GM19468 (cell line): ENCODE data around the gene FHIT.
"Not testable (repeated sequence)": the region's sequence is repeated elsewhere in the genome, so short reads cannot be mapped to it uniquely, and the experiment has no call there.

Experiments used
- ATAC-seq: cut with Tn5 transposase; IDR thresholded peaks from one replicate; pipeline ENCODE4 v1.9.1; 2021; ENCODE audit warnings: mild to moderate bottlenecking, moderate library complexity, moderate number of reproducible peaks; ENCODE audit not compliant: unreplicated experiment; ENCODE audit errors: extremely low read depth

Gene FHIT

DNA sequence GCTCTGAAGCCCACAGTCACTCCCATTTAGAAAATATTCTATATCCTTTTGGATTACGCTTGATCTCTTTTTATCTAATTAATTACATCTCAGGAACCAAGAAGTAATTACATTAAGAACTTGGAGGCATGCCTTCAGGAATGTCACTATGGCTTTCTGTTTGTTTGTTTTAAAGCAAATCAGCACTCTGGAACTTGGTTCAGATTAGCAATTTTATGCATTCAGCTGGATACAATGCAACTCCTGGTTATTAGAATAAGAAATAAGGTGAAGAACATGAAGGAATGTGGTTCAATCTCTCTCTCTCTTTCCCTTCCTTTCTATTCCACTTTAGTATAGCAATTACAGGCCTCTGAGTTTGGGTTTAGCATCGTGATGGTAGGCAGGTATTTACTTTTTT is 235.8 kb downstream of the FHIT start:
- no peak for ATAC-seq

DNA sequence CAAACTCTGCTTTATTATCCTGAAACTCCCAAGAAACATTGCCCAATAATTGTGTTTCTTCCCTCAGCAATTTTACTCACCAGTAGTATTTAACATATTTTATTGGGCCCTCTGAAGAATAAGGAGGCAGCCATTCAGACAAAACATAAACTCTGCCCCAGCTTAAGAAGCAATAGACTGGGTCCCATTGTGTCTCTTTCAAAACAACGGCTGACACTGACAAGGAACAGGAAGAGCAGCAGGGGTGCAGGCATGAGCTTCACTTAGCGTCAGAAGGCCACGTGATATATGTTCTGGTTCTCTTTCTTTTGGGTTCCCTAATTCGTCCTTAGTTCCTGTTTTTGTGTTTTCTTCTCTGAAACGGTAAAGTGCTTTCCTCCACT is 242.3 kb downstream of the FHIT start:
- no peak for ATAC-seq

DNA sequence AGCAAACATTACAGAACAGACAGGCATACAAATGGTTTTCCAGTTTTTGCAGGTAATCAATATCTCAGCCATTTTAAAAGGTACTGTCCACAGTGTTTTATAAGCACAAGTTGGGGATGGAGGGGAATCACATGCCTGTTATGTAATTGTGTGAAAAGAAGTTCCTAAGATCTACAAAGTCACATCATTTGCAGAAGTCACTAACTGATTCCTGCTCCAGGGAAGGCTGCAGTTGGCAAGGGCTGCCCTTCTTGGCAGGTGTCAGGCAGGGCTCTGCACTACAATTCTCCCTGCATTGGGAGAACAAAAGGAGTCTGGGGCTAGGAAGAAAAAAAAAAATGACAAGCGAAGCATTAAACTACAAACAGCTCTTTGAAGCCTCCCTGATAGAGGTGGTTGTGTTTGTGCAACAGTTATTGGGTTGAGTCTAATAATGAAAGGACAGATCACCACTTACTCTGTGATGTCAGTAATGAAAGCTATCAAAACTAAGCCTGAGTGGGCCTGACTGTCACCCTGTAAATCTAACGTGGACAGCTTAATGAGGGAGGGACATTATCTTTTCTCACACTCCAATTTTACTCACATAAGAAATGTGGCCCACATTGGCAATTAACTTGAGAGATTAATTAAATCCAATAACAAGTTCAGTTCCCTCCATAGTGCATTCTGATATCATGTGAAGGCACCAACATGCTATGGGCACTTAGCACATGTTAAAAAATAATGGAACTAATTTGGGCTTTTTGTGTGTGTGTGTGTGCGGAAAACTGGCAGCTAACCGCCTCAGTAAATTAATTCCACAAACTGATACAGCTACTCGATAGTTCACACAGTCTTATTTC is 242.9 kb downstream of the FHIT start:
- ATAC-seq, result no peak

DNA sequence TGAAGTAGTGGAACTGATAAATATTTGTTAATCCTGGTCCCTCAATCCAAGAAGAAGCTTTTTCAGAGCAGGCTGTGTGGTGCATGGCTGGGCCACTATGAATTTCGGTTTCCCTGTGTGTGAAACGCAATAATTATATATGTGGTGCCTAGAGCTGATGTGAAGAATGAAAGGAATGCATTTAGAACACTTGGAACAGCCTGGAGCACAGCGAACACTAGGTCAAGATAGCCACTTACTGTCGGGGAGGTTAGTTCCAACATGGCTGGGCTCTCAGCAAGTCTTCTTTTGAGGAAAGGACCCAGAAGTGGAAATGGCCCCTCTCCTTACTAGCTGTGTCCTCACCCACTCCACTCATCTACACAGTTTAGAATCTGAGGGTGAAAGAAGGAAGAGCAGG is 245.7 kb downstream of the FHIT start:
- ATAC-seq, result no peak

DNA sequence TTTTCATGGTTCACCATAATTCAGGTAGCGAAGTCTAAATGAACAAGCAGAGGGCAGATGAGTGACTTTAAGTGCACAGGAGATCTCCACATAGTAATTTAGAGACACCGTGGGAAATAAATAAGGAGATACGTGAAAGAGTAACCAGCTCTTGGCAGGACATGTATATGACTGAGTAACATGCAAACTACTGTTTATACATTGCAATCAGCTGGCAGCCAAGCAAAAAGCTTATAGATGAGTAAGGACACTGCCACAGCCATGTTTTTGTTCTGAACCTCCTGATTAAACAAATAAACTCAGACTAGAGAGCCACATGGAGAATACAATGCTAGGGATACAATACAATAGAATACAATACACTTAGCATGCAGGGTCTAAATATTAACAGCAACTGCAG is 252.4 kb downstream of the FHIT start:
- ATAC-seq, result no peak

DNA sequence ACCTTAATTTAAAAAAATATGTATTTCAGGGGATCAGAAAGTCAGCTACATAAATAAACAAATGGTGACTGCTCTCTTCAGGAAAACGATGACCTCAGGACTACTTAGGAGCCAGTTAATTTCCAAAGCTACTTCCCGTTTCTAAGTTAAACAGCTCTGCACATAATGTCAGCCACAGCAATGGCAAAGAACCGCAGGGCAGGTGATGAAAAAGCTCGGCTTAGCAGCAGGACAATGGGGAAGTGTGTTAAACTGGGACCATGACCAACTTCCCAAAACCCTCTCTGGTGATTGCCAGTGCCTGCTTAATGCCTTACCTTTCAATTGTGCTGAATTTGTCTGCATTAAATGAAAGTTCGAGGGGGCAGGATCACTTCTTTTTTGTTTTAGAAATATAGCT is 258.9 kb downstream of the FHIT start:
- no peak for ATAC-seq

DNA sequence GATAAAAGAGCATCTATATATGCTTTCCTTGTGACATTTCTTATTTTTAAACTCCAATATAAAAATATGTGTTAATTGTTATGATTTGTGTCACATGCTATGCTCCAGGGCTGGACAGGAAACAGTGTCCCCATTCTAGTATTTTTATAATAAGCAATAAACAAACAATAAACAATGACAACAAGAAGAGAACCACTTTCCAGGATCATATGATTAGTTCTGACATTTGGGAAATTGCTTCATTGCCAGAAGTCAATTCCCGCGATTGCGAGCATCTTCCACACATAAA is 260.9 kb downstream of the FHIT start:
- no peak for ATAC-seq

DNA sequence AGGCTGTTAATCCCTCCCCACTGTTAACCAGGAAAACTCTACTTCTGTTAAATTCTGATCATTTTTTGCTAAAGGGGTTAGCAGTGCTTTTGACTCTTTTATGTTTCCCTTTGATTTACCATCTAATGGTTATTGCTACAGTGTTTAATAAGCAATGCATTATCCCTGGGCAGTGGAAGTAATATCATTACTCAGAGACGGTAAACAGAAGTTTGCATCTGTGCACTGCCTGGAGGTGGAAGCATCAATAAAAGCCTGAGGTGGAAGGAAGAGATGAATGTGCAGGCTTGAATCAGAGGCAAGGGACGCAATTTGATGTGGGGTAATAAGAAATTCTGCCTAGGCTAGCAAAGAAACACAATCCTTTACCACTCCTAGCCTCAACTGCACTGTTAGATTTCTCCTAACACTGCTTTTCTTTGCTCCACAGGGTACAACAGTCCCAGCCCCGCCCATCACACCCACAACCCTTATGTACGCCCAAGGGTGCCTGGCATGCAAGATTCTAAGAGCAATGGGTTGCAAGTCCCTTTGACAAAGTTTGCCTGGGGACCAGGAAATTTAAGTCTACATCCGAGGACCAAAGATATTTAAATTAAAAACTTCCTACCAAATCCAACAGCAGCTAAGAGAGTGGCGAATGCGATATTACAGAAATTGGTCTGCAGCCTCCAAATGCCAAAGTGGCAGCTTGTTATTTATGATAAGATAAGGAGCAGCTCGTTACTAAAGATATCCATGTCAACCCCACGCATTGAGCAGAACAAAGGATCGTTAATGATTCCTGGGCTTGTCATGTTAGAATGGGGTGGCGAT is 261.4 kb downstream of the FHIT start:
- no peak for ATAC-seq

DNA sequence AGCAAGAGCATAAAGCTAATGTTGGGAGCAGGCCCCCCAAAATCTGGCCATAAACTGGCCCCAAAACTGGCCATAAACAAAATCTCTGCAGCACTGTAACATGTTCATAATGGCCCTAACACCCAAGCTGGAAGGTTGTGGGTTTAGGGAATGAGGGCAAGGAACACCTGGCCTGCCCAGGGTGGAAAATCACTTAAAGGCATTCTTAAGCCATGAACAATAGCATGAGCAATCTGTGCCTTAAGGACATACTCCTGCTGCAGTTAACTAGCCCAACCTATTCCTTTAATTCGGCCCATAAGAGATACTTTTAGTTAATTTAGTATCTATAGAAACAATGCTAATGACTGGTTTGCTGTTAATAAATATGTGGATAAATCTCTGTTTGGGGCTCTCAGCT is 264.1 kb downstream of the FHIT start:
- not testable (repeated sequence) for ATAC-seq

DNA sequence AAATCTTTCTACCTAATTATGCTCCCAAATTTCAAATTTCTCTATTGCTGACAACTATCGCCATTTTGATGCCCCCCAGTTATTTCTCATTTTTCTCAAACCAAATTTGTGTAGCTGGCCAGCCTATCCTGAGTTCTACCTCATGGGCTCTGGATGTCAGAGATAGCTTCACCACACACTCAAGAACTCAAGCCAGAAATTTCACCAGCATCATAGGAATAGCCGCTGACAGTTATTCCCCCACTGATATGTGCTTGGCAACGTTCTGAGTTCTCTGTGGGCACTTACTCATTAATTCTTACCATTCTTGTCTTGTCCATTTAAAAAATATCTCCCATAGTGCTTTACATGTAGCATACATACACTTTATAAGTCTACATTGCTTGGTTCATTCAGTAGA is 264.7 kb downstream of the FHIT start:
- ATAC-seq, result no peak

DNA sequence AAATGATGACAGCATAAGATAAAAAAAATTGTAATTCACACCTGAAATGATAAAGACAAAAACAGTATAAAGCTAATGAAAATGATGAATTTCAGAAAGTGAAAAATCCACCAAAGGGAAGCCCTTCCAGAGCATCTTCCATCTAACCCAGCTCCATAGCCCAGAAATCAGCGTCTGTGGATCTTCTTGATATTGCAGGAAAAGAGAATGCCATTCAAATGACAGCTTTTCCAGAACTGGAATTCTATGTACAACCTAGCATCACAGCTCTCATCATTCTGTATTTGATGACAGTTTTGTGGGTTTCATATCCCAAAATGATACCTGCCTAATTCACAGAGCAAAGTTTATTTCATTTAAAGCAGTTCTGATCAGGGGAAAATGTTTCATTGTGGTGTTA is 267.3 kb downstream of the FHIT start:
- no peak for ATAC-seq

DNA sequence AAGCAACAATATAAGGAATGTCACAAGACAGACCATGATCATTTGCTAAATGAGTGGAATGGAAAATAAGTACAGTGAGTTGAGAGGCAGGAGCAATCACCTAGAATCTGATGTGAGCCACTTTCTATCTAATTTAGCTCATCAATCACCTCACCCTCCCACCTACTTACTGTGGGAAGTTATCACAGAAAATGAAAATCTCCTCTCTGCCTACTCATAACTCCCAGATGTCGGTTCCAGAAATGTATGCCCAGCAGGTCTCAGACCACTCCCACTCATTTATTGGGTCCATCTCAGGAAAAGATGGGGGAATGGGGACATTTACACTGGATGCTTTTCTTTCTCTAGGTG is 270.9 kb downstream of the FHIT start:
- no peak for ATAC-seq

DNA sequence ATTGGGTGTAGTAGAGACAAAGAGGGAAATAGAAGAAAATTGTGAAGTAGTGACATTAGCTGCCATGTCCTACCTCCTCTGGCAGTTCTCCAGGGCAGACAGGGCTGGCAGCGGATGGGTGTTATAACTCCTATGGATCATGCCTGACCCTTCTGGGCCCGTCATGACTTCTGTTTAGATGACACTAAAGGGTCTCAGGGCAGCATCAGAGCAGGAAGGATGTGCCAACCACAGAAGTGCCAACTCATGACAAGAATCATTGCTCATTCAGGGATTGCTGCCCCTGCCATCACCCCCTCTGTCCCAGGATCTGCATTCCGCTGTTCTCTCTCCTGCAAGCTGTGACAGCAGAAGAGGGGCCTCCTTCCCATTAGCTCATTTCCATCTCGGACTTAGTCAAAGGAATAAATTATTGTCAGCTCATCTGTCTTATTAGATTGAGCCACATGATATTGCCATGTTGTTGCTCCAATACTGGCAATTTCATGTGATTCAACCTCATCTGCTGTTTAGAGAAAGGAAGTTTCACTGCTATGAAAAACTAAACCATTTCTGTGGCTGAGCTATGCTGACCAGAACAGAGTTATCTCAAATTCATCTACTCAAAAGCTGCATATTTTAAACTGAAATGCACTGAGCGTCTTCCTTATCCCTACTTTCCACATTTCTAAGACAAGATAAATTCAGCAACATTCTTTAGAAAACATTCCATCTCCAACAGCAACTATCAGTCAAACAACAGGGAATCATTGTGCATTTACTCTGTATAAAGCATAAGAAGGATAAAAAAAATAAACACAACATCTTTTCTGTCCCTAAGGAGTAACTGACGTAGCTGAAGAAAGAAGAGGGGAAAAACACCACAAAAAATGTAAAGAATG is 271.6 kb downstream of the FHIT start:
- ATAC-seq, result no peak

DNA sequence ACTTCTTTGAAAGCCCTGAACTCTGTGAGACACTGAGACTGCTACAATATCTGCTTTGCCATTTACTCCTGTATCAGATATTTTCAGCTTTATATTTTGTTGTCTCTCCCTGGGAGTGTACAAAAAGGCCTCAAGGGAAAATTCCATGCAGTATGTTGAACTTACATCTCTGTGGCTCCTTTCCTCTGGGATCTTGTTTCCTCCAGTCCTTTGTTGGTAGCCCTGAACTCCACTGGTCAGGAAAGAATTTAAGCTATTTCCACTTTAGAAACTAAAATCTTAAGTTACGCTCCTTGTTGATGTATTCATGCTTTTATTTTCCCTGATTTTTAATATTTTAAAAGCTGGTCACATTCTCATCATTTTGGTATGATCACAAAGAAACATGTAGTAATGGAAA is 277.9 kb downstream of the FHIT start:
- no peak for ATAC-seq

DNA sequence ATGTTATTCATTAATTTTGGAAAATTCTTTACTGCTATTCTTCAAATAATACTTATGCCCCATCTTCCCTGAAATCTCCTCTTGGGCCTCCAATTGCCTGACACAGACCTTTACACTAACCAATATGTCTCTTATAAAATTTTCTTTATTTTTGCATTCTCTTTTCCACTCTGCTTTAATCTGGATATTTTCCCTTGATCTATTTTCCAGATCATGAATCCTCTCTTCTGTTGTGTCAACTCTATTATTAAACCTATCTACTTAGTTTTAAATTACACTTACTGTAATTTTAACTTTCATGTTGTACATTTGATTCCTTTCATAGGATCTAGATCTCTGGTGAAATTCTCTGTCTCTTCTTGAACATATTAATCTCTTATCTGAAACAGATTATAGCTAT is 278.7 kb downstream of the FHIT start:
- ATAC-seq, result no peak

DNA sequence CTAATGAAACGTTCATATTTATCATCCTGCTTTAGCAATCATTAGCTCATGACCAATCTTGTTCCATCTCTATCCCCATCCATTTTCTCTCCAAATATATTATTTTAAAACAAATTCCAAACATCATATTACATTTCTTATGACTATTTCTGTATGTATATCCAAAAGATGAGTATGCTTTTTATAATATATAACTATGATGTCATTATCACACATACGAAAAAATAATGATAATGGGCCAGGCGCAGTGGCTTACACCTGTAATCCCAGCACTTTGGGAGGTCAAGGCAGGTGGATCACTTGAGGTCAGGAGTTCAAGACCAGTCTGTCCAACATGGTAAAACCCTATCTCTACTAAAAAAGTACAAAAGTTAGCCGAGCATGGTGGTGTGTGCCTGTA is 280.4 kb downstream of the FHIT start:
- ATAC-seq, result no peak

DNA sequence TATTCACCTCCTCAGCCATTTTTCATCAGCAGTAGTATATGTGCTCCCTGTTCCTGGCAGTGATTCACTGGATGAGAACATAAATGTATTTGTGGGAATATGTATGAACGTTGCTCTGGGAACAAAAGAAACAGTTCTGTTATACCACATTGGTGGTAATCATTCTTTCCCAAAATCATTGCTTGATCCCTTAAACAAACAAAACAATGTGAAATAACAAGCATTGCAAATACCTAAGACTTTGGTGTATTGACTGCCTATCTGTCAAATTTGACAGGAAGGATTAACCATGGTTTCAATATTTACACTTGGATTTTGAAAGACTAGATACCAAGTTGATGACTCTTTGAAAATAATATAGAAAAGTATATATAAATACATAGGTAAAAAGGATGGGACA is 284.1 kb downstream of the FHIT start:
- ATAC-seq, result no peak

DNA sequence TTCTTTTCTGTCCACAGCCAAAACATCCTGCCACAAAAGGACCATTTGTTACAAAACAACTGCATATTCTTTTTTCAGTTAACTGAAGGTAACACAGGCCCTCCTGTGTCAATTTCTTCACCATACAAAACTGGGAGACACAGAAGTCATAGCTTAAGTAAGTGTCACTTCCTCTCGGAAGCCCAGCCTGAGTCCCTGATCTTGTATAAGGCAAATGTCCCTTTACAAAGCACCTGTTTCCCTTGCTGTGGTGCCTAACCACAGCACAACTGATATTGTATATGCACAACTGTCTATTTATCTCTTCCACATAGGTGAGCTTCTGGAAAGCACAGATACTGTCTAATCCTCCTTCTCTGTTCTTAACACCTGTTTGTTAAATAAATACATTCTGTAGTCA is 293.7 kb downstream of the FHIT start:
- ATAC-seq, result no peak

DNA sequence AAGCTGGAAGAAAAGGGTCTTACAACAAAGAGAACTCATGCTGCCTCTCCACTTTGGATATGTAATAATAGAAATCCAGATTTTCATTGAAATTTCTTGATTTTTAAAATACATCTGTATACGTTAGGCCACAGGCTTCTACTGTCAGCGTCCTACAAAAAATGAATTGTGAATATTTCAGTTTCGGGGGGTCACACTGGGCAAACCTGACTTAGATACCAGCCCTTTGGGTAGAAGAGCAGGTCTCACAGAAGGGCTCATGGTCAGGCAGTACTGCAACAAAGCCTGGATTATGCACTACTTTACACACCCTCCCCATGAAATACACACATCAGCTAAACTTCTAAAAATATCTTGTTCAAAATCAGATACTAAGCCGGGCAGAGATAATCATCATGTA is 294.5 kb downstream of the FHIT start:
- ATAC-seq, result no peak

DNA sequence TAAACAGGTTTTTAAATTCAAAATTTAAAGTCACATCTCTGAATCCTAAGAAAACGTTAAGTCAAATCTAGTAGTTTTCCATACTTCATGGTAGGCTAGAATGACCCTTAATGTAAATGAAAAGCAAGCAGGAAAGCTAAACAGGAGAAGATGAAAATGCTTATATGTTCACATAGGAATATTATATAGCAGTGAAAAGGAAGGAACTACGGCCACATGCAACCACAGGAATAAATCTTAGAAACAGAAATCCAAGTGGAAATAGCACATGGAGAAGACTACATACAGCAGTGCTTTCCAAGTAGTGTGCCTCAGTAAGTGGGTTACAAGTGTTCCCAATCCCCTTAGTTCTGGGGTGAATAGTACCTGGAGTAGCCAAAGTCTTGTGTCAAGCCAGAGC is 296.2 kb downstream of the FHIT start:
- no peak for ATAC-seq

DNA sequence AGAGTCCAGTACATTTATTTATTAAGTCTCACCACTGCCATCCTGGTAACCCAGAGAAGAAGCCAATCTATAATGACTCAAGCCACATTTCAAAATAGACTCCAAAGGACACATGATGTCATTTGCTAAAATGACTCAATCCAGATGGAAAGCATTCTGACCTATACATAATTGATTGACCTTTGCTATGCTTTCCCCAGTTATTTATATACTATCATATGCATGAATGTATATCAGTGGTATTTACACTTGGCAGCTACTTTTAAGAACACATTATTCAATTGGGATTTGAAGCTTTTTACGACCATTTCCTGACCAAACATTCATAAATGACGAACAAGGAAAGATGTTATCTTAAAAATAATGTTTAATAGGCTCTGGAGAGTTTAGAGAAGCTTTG is 297.2 kb downstream of the FHIT start:
- no peak for ATAC-seq
